NT2/D1 (cell line): ENCODE data around the gene SIPA1L2.

Experiments
- SUZ12 ChIP-seq: IDR thresholded peaks from 2 replicates; pipeline ENCODE4 v1.6.1; 2011; ENCODE audit not compliant: insufficient read length, insufficient read depth; ENCODE audit errors: extremely low read depth
- YY1 ChIP-seq: IDR thresholded peaks from 2 replicates; pipeline ENCODE4 v1.6.1; 2011; ENCODE audit not compliant: insufficient read length, insufficient read depth
- ZNF274 ChIP-seq: IDR thresholded peaks from 2 replicates; pipeline ENCODE4 v1.6.1; 2011; ENCODE audit warnings: mild to moderate bottlenecking, low read depth, low read length

GRCh38 chr1:232655746-232656085, 25.8 kb upstream of the SIPA1L2 start:
- TF ChIP-seq SUZ12, result no peak
- no peak for TF ChIP-seq ZNF274
- TF ChIP-seq YY1, result no peak
